DMS79 treated with DMSO at 0.1 percent for 48 hours (cell line): ENCODE results near the gene SPRED1.
"Not testable (repeated sequence)": the region's sequence is repeated elsewhere in the genome, so short reads cannot be mapped to it uniquely, and the experiment has no call there.

Source experiments
- DNase-seq: peaks from one replicate; lab custom pipeline; 2025; lab: John Stamatoyannopoulos, UW

SPRED1 gene

GRCh38 chr15:38231436-38231835, 21.2 kb upstream of the SPRED1 start:
- no peak for DNase-seq

- DNase-seq = not testable (repeated sequence)
These were observed 15.6 kb upstream of the SPRED1 start for GRCh38 chr15:38237021-38237420.

- DNase-seq = no peak
These were observed 14.3 kb upstream of the SPRED1 start for GRCh38 chr15:38238311-38238710.

- DNase-seq = no peak
These were observed 10.6 kb upstream of the SPRED1 start for GRCh38 chr15:38242055-38242454.

- no peak for DNase-seq
These were observed 9.2 kb upstream of the SPRED1 start for GRCh38 chr15:38243278-38244055.

GRCh38 chr15:38247336-38247735, 5.3 kb upstream of the SPRED1 start:
- no peak for DNase-seq

GRCh38 chr15:38253351-38253781, 730 bp downstream of the SPRED1 start:
- no peak for DNase-seq

- peak; percentile 18 for DNase-seq
These were observed 1.6 kb downstream of the SPRED1 start for GRCh38 chr15:38254051-38254883.

GRCh38 chr15:38255690-38256089, 3.1 kb downstream of the SPRED1 start:
- DNase-seq = no peak

GRCh38 chr15:38257676-38258075, 5.0 kb downstream of the SPRED1 start:
- DNase-seq = no peak

- no peak for DNase-seq
These were observed 6.5 kb downstream of the SPRED1 start for GRCh38 chr15:38259134-38259533.

GRCh38 chr15:38260077-38260476, 7.4 kb downstream of the SPRED1 start:
- DNase-seq = no peak

- no peak for DNase-seq
These were observed 10.6 kb downstream of the SPRED1 start for GRCh38 chr15:38263251-38263650.

- no peak for DNase-seq
These were observed 11.4 kb downstream of the SPRED1 start for GRCh38 chr15:38263996-38264395.

- DNase-seq = no peak
These were observed 13.8 kb downstream of the SPRED1 start for GRCh38 chr15:38266247-38266986.

GRCh38 chr15:38267421-38268022, 14.9 kb downstream of the SPRED1 start:
- DNase-seq = no peak

- DNase-seq = no peak
These were observed 18.5 kb downstream of the SPRED1 start for GRCh38 chr15:38271144-38271543.

GRCh38 chr15:38271895-38272294, 19.3 kb downstream of the SPRED1 start:
- no peak for DNase-seq

GRCh38 chr15:38272431-38272830, 19.8 kb downstream of the SPRED1 start:
- DNase-seq = not testable (repeated sequence)

- DNase-seq = no peak
These were observed 21.5 kb downstream of the SPRED1 start for GRCh38 chr15:38274135-38274534.

GRCh38 chr15:38275959-38276358, 23.3 kb downstream of the SPRED1 start:
- no peak for DNase-seq

GRCh38 chr15:38277281-38277680, 24.6 kb downstream of the SPRED1 start:
- DNase-seq = not testable (repeated sequence)
